ENCODE data around the gene OAS3. TPM values are rescaled to one million over a fixed set of nuclear protein-coding genes. Genes with fewer than 3 reads are reported as not detected.
A peak's percentile ranks its signal among the peaks of the same experiment; 100 is the strongest.
"Not testable (repeated sequence)": the region's sequence is repeated elsewhere in the genome, so short reads cannot be mapped to it uniquely, and the experiment has no call there.

OAS3 gene
- total RNA-seq, 2 donors from 2014 or later: 11.9 to 13.7 TPM

- Histone ChIP-seq H3K27me3 (replicated peaks; ENCODE audit: insufficient read depth) (no peaks in the 10 kb centered on the region), H3K9me3 (peaks cover 3% of the 10 kb centered on the region), H3K36me3 (no peaks in the 10 kb centered on the region), H3K4me1 (ENCODE audit: control insufficient read depth in 1 of 2, low read depth in 2 of 2) (peaks cover 39 to 55% of the 10 kb centered on the region in 2 donors), H3K4me3 (peak overlapping the region; percentile 66), H3K27ac (no peak overlapping the region)
- no peak for TF ChIP-seq CTCF (IDR thresholded peaks at IDR 0.05)
- no peak for DNase-seq (ENCODE audit: low spot score)
- ATAC-seq (ENCODE audit: insufficient number of reproducible peaks, low FRiP score, low read depth): no peak
Measured at GRCh38 chr12:112907415-112908157, 30.7 kb upstream of the OAS3 start.

DNA sequence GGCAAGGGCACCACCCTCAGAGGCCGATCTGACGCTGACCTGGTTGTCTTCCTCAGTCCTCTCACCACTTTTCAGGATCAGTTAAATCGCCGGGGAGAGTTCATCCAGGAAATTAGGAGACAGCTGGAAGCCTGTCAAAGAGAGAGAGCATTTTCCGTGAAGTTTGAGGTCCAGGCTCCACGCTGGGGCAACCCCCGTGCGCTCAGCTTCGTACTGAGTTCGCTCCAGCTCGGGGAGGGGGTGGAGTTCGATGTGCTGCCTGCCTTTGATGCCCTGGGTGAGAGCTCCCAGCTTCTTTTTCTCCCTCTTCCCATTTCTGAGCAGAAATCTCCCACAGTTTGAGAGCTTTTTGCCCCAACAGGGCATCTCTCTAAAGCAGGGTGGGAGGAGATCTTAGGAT is 29.7 kb upstream of the OAS3 start:
- TF ChIP-seq CTCF (IDR thresholded peaks at IDR 0.05): no peak
- no peaks in the 10 kb centered on the region for H3K27me3 ChIP-seq (replicated peaks; ENCODE audit: insufficient read depth)
- no peaks in the 10 kb centered on the region for H3K36me3 ChIP-seq
- no peak for ATAC-seq (ENCODE audit: insufficient number of reproducible peaks, low FRiP score, low read depth)
- DNase-seq (ENCODE audit: low spot score): no peak
- no peak overlapping the region for H3K27ac ChIP-seq
- peaks cover 9% of the 10 kb centered on the region for H3K9me3 ChIP-seq
- H3K4me1 ChIP-seq (ENCODE audit: control insufficient read depth in 1 of 2, low read depth in 2 of 2): peaks cover 30 to 45% of the 10 kb centered on the region in 2 donors
- peak overlapping the region; percentile 66 for H3K4me3 ChIP-seq

DNA sequence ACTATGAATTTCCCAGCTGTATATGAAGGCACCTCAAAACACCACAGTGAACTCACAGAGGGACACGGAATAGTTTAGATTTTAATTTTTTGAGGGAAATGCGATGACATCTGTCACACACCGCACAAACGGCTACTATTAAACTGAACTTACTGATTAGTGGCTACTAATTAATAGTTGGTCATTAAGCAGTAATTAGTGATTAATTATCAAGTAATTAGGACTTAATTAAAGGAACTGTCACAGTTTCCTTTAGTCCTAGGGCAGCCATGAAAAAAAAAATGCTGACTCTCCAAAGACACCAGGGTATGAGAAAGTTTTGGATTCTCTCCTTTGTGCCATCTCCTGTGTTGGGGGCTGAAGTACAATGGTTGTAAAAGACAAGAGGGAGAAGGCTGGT is 28.6 kb upstream of the OAS3 start:
- Histone ChIP-seq H3K4me3 (no peak overlapping the region), H3K36me3 (no peaks in the 10 kb centered on the region), H3K4me1 (ENCODE audit: control insufficient read depth in 1 of 2, low read depth in 2 of 2) (peaks cover 22 to 34% of the 10 kb centered on the region in 2 donors), H3K27ac (no peak overlapping the region), H3K27me3 (replicated peaks; ENCODE audit: insufficient read depth) (no peaks in the 10 kb centered on the region), H3K9me3 (peaks cover 17% of the 10 kb centered on the region)
- no peak for ATAC-seq (ENCODE audit: insufficient number of reproducible peaks, low FRiP score, low read depth)
- DNase-seq (ENCODE audit: low spot score): no peak
- TF ChIP-seq CTCF (IDR thresholded peaks at IDR 0.05): no peak

GRCh38 chr12:112913038-112913688 is 25.1 kb upstream of the OAS3 start:
- Histone ChIP-seq H3K4me3 (no peak overlapping the region), H3K4me1 (ENCODE audit: control insufficient read depth in 1 of 2, low read depth in 2 of 2) (peaks cover 0 to 3% of the 10 kb centered on the region in 2 donors), H3K36me3 (peaks cover 4% of the 10 kb centered on the region), H3K9me3 (peaks cover 17% of the 10 kb centered on the region), H3K27me3 (replicated peaks; ENCODE audit: insufficient read depth) (no peaks in the 10 kb centered on the region), H3K27ac (no peak overlapping the region)
- DNase-seq (ENCODE audit: low spot score) (no peak), ATAC-seq (ENCODE audit: insufficient number of reproducible peaks, low FRiP score, low read depth) (no peak)
- TF ChIP-seq CTCF (IDR thresholded peaks at IDR 0.05): no peak

GRCh38 chr12:112913888-112914287 is 24.4 kb upstream of the OAS3 start:
- not testable (repeated sequence) for H3K4me3 ChIP-seq; H3K27me3 ChIP-seq (replicated peaks; ENCODE audit: insufficient read depth); DNase-seq (ENCODE audit: low spot score); H3K4me1 ChIP-seq (ENCODE audit: control insufficient read depth in 1 of 2, low read depth in 2 of 2); ATAC-seq (ENCODE audit: insufficient number of reproducible peaks, low FRiP score, low read depth); H3K27ac ChIP-seq; H3K36me3 ChIP-seq
- peaks cover 17% of the 10 kb centered on the region for H3K9me3 ChIP-seq
